ENCODE measurements around the gene STARD5. TPM values are rescaled to one million over a fixed set of nuclear protein-coding genes. Genes with fewer than 3 reads are reported as not detected.

STARD5 gene
- total and polyA plus RNA-seq, 2 donors (not counting 1 experiment from before 2014, with no cell fraction given): 15.7 to 19.9 TPM

DNA sequence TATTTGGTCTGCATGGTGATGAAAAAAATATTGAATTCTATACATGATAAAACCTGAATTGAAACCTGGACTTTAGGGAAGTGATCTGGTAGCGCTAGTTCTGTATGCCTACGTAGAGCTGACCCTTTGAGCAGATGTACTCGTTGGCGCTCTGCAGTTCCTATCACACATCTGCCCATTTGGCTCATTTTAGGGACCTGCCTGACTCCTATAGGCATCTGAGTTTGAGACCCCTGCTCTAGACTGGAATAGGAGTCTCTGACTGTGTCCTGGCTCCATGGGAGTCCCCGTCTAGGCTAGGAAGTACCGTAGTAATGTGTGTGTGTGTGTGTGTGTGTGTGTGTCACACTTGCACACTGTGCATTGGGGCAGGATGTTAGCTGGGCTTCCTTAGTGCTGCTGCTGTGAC is 21.2 kb downstream of the STARD5 start:
- ATAC-seq (ENCODE audit: low read depth): peak; percentile 44
- H3K4me2 ChIP-seq (replicated peaks; ENCODE audit: low read depth, low read length, poor library complexity, severe bottlenecking): peak overlapping the region; percentile 93
- TF ChIP-seq, protein P1, sequence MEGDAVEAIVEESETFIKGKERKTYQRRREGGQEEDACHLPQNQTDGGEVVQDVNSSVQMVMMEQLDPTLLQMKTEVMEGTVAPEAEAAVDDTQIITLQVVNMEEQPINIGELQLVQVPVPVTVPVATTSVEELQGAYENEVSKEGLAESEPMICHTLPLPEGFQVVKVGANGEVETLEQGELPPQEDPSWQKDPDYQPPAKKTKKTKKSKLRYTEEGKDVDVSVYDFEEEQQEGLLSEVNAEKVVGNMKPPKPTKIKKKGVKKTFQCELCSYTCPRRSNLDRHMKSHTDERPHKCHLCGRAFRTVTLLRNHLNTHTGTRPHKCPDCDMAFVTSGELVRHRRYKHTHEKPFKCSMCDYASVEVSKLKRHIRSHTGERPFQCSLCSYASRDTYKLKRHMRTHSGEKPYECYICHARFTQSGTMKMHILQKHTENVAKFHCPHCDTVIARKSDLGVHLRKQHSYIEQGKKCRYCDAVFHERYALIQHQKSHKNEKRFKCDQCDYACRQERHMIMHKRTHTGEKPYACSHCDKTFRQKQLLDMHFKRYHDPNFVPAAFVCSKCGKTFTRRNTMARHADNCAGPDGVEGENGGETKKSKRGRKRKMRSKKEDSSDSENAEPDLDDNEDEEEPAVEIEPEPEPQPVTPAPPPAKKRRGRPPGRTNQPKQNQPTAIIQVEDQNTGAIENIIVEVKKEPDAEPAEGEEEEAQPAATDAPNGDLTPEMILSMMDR (IDR thresholded peaks at IDR 0.05): no peak
- TF ChIP-seq EZH2 (IDR thresholded peaks at IDR 0.05; ENCODE audit: borderline replicate concordance, insufficient read depth, low read depth, low read length, poor library complexity, severe bottlenecking): no peak
- peak overlapping the region; percentile 95 for H3K9ac ChIP-seq (ENCODE audit: low read length)
- Mint-ChIP-seq H3K4me1 (peaks cover 93% of the 10 kb centered on the region), H3K4me3 (peak overlapping the region; percentile 100), H3K27me3 (no peaks in the 10 kb centered on the region), H3K9me3 (ENCODE audit: insufficient read depth) (no peaks in the 10 kb centered on the region), H3K27ac (peak overlapping the region; percentile 98)
- H3K27me3 ChIP-seq (replicated peaks in 1 of 4; ENCODE audit: control extremely low read depth in 1 of 4, control insufficient read depth in 3 of 4, insufficient read depth in 4 of 4, low read length in 3 of 4): no peaks in the 10 kb centered on the region
- peak; percentile 81 for DNase-seq
- H2AFZ ChIP-seq (ENCODE audit: insufficient read depth, low read depth, low read length, poor library complexity, severe bottlenecking): no peak overlapping the region
- WGBS (ENCODE audit: insufficient coverage): 6% methylated on average over 3 of the region's 6 CpGs
- intact Hi-C loops (cut with micrococcal nuclease): loop anchor here (1.0 to 2.0 kb wide), 4 partner anchors 9 to 22 kb away; partner anchors contain the start of gene STARD5
- peak overlapping the region; percentile 95 to 98 for H3K27ac ChIP-seq (ENCODE audit: low read length in 2 of 2)
- H3K9me3 ChIP-seq (ENCODE audit: control extremely low read depth in 1 of 3, control insufficient read depth in 2 of 3, insufficient read depth in 1 of 3, low read length in 2 of 3): no peaks in the 10 kb centered on the region
- H4K20me1 ChIP-seq (ENCODE audit: control insufficient read depth, insufficient read depth, low read length, poor library complexity, severe bottlenecking): peaks cover 86% of the 10 kb centered on the region
- peak overlapping the region; percentile 28 to 95 (median 87) for H3K4me3 ChIP-seq (ENCODE audit: control extremely low read depth in 1 of 5, extremely low read depth in 1 of 5, insufficient read depth in 1 of 5, low read depth in 2 of 5, low read length in 4 of 5)
- POLR2A ChIA-PET: interaction anchor here (1.5 to 6.5 kb wide), 3 partner anchors 7 to 27 kb away, joined by 4 to 60 read pairs (median 59); no protein-coding TSS in a partner anchor
- H3K79me2 ChIP-seq (ENCODE audit: control insufficient read depth, insufficient read depth, low read length): peaks cover 98% of the 10 kb centered on the region
- peaks cover 77 to 99% of the 10 kb centered on the region in 2 donors for H3K4me1 ChIP-seq (ENCODE audit: control insufficient read depth in 2 of 2, insufficient read depth in 2 of 2, low read length in 2 of 2)
- peaks cover 22 to 99% of the 10 kb centered on the region in 2 experiments for H3K36me3 ChIP-seq (replicated peaks in 1 of 2; ENCODE audit: control extremely low read depth in 1 of 2, control insufficient read depth in 1 of 2, extremely low read depth in 1 of 2, insufficient read depth in 2 of 2, low read length in 1 of 2)
- CTCF ChIA-PET: interaction anchor here (0.7 to 6.2 kb wide), 15 partner anchors 7 to 101 kb away, joined by 3 to 46 read pairs (median 5); no protein-coding TSS in a partner anchor

DNA sequence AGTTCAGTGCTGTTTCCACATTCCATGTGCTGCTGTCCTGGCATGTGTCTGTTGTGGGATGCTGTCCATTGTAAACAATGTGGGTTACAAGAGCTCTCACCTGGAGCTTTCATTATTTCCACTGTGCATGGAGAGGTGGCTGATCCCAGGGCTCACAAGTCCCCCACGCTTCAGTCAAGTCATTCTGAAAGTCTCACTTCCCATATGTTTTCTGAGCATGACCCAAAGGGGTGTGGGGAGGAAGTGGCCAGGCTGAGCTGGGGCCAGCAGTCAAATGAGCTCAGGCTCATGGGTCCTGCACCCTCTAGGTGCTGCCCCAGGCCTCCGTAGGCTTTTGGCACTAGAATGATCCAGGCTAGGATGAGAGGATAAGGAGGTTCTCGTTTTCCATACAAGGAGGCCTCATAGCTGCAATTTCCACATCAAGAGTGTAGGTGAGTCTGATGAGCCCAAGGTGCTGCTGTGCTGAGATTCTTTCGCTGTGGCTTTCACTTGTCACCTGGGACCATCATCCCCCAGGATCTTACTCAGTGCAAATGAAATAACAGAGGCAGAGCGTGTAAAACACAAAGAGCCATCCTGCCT is 22.0 kb downstream of the STARD5 start:
- peak; percentile 73 for ATAC-seq (ENCODE audit: low read depth)
- no peaks in the 10 kb centered on the region for H3K9me3 Mint-ChIP-seq (ENCODE audit: insufficient read depth)
- Histone ChIP-seq H3K9me3 (ENCODE audit: control extremely low read depth in 1 of 3, control insufficient read depth in 2 of 3, insufficient read depth in 1 of 3, low read length in 2 of 3) (no peaks in the 10 kb centered on the region), H4K20me1 (ENCODE audit: control insufficient read depth, insufficient read depth, low read length, poor library complexity, severe bottlenecking) (peaks cover 78% of the 10 kb centered on the region), H3K4me1 (ENCODE audit: control insufficient read depth in 2 of 2, insufficient read depth in 2 of 2, low read length in 2 of 2) (peaks cover 70 to 92% of the 10 kb centered on the region in 2 donors), H3K27ac (ENCODE audit: low read length in 2 of 2) (peak overlapping the region; percentile 95 to 98), H3K36me3 (replicated peaks in 1 of 2; ENCODE audit: control extremely low read depth in 1 of 2, control insufficient read depth in 1 of 2, extremely low read depth in 1 of 2, insufficient read depth in 2 of 2, low read length in 1 of 2) (peaks cover 22 to 98% of the 10 kb centered on the region in 2 experiments), H3K4me2 (replicated peaks; ENCODE audit: low read depth, low read length, poor library complexity, severe bottlenecking) (peak overlapping the region; percentile 93), H3K79me2 (ENCODE audit: control insufficient read depth, insufficient read depth, low read length) (peaks cover 98% of the 10 kb centered on the region), H3K4me3 (ENCODE audit: control extremely low read depth in 1 of 5, extremely low read depth in 1 of 5, insufficient read depth in 1 of 5, low read depth in 2 of 5, low read length in 4 of 5) (peak overlapping the region; percentile 79 to 100 (median 87)), H2AFZ (ENCODE audit: insufficient read depth, low read depth, low read length, poor library complexity, severe bottlenecking) (no peak overlapping the region), H3K27me3 (replicated peaks in 1 of 4; ENCODE audit: control extremely low read depth in 1 of 4, control insufficient read depth in 3 of 4, insufficient read depth in 4 of 4, low read length in 3 of 4) (no peaks in the 10 kb centered on the region), H3K9ac (ENCODE audit: low read length) (peak overlapping the region; percentile 95)
- CTCF ChIA-PET: interaction anchor here (0.7 to 6.2 kb wide), 18 partner anchors 8 to 102 kb away, joined by 3 to 46 read pairs (median 4); no protein-coding TSS in a partner anchor
- H3K27me3 Mint-ChIP-seq: no peaks in the 10 kb centered on the region
- WGBS (ENCODE audit: insufficient coverage): 19% methylated on average over 4 of the region's 5 CpGs
- POLR2A ChIA-PET: interaction anchor here (0.8 to 6.5 kb wide), 6 partner anchors 8 to 27 kb away, joined by 3 to 60 read pairs (median 6); partner anchors contain the start of gene STARD5
- TF ChIP-seq EZH2 (IDR thresholded peaks at IDR 0.05; ENCODE audit: borderline replicate concordance, insufficient read depth, low read depth, low read length, poor library complexity, severe bottlenecking): no peak
- TF ChIP-seq, protein P1 (IDR thresholded peaks at IDR 0.05): no peak
- H3K4me3 Mint-ChIP-seq: peak overlapping the region; percentile 100
- peak overlapping the region; percentile 98 for H3K27ac Mint-ChIP-seq
- intact Hi-C loops (cut with micrococcal nuclease): loop anchor here (1.0 to 2.0 kb wide), 4 partner anchors 9 to 22 kb away; partner anchors contain the start of gene STARD5
- peaks cover 92% of the 10 kb centered on the region for H3K4me1 Mint-ChIP-seq
- peak; percentile 84 for DNase-seq

All from B cell (primary cell).